ENCODE data around the gene SLC17A8.

GRCh38 chr12:100371146-100371545 lies 14.3 kb downstream of the SLC17A8 start:
- TF ChIP-seq ZNF776 (tag by site-specific recombination; IDR thresholded peaks at IDR 0.05; ENCODE audit: borderline replicate concordance) (no peak), IKZF3 (tag by site-specific recombination; IDR thresholded peaks at IDR 0.05) (no peak), ZNF670 (tag by site-specific recombination; IDR thresholded peaks at IDR 0.05; ENCODE audit: low read depth) (no peak), ATF2 (tag by site-specific recombination; IDR thresholded peaks at IDR 0.05; ENCODE audit: low read depth) (no peak), CTCF (tag by site-specific recombination; IDR thresholded peaks at IDR 0.05) (no peak), ZBTB7A (tag by site-specific recombination; IDR thresholded peaks at IDR 0.05; ENCODE audit: low read depth) (no peak), ZNF148 (tag by site-specific recombination; IDR thresholded peaks at IDR 0.05; ENCODE audit: borderline replicate concordance) (no peak)
